GM18519 (cell line): ENCODE results near the gene CCDC187.
"Not testable (repeated sequence)": the region's sequence is repeated elsewhere in the genome, so short reads cannot be mapped to it uniquely, and the experiment has no call there.

Experiments used
- ATAC-seq: cut with Tn5 transposase; IDR thresholded peaks from one replicate; pipeline ENCODE4 v1.9.1; 2021; ENCODE audit warnings: mild to moderate bottlenecking, moderate library complexity; ENCODE audit not compliant: unreplicated experiment, low FRiP score

Gene CCDC187

GRCh38 chr9:136303825-136304416, at the start of gene CCDC187:
CCDC187 (minus strand) TSS chr9:136304094; CDS start chr9:136303830, 264 bp downstream.
- ATAC-seq = no peak

GRCh38 chr9:136353088-136353487, 49.2 kb upstream of the CCDC187 start:
- ATAC-seq = no peak

- ATAC-seq = no peak
These were observed 48.8 kb upstream of the CCDC187 start for GRCh38 chr9:136352682-136353081.

- ATAC-seq = not testable (repeated sequence)
These were observed 48.0 kb upstream of the CCDC187 start for GRCh38 chr9:136351868-136352267.

- no peak for ATAC-seq
These were observed 47.4 kb upstream of the CCDC187 start for GRCh38 chr9:136351252-136351800.

- no peak for ATAC-seq
These were observed 45.7 kb upstream of the CCDC187 start for GRCh38 chr9:136349546-136349945.

- ATAC-seq = no peak
These were observed 44.8 kb upstream of the CCDC187 start for GRCh38 chr9:136348691-136349090.

- no peak for ATAC-seq
These were observed 43.8 kb upstream of the CCDC187 start for GRCh38 chr9:136347472-136348256.

GRCh38 chr9:136346927-136347465, 43.1 kb upstream of the CCDC187 start:
- no peak for ATAC-seq

GRCh38 chr9:136346157-136346481, 42.2 kb upstream of the CCDC187 start:
- no peak for ATAC-seq

GRCh38 chr9:136345281-136346156, 41.6 kb upstream of the CCDC187 start:
- ATAC-seq = no peak

- ATAC-seq = no peak
These were observed 40.8 kb upstream of the CCDC187 start for GRCh38 chr9:136344544-136345280.

- ATAC-seq = no peak
These were observed 40.0 kb upstream of the CCDC187 start for GRCh38 chr9:136343884-136344269.

- ATAC-seq = no peak
These were observed 39.4 kb upstream of the CCDC187 start for GRCh38 chr9:136343121-136343883.

- ATAC-seq = no peak
These were observed 38.6 kb upstream of the CCDC187 start for GRCh38 chr9:136342181-136343120.

- no peak for ATAC-seq
These were observed 37.9 kb upstream of the CCDC187 start for GRCh38 chr9:136341769-136342168.

GRCh38 chr9:136341042-136341655, 37.3 kb upstream of the CCDC187 start:
- ATAC-seq = no peak
